22Rv1 (cell line): ENCODE results near the gene HAS3.

Source experiments
- H3K27ac ChIP-seq: fragments of 450-650 bp; 2 replicates; pipeline ENCODE4 v1.5.1; 2017
- CTCF ChIP-seq: fragments of 450-650 bp; IDR thresholded peaks from 2 replicates; pipeline ENCODE4 v1.5.1; 2017; ENCODE audit warnings: mild to moderate bottlenecking
- ZFX ChIP-seq: fragments of 450-650 bp; IDR thresholded peaks from 2 replicates; pipeline ENCODE4 v1.6.1; 2017; ENCODE audit warnings: antibody characterized with exemption, borderline replicate concordance

Gene HAS3

GRCh38 chr16:69108905-69109252, 3.4 kb downstream of the HAS3 start:
- TF ChIP-seq ZFX = no peak
- TF ChIP-seq CTCF = no peak
- H3K27ac ChIP-seq = 0 out of 2 replicates have a peak overlapping the region, but pooled peaks have one; percentile 17

DNA sequence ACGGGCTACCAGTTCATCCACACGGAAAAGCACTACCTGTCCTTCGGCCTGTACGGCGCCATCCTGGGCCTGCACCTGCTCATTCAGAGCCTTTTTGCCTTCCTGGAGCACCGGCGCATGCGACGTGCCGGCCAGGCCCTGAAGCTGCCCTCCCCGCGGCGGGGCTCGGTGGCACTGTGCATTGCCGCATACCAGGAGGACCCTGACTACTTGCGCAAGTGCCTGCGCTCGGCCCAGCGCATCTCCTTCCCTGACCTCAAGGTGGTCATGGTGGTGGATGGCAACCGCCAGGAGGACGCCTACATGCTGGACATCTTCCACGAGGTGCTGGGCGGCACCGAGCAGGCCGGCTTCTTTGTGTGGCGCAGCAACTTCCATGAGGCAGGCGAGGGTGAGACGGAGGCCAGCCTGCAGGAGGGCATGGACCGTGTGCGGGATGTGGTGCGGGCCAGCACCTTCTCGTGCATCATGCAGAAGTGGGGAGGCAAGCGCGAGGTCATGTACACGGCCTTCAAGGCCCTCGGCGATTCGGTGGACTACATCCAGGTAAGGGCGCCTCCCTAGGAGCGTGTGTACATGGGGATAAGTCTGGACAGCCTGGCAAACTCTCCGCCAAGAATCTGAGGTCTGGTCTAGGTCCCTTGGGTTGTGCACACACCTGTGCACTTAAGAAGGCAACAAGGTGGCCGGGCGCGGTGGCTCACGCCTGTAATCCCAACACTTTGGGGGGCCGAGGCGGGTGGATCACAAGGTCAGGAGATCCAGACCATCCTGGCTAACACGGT, 4.2 kb downstream of the HAS3 start:
- TF ChIP-seq ZFX (no peak), CTCF (no peak)

GRCh38 chr16:69110406-69110805, 5.0 kb downstream of the HAS3 start:
- TF ChIP-seq ZFX (no peak), CTCF (no peak)
- H3K27ac ChIP-seq = no peak overlapping the region

More for the DNA sequence above, 4.2 kb downstream of the HAS3 start:
- no peak overlapping the region for H3K27ac ChIP-seq

DNA sequence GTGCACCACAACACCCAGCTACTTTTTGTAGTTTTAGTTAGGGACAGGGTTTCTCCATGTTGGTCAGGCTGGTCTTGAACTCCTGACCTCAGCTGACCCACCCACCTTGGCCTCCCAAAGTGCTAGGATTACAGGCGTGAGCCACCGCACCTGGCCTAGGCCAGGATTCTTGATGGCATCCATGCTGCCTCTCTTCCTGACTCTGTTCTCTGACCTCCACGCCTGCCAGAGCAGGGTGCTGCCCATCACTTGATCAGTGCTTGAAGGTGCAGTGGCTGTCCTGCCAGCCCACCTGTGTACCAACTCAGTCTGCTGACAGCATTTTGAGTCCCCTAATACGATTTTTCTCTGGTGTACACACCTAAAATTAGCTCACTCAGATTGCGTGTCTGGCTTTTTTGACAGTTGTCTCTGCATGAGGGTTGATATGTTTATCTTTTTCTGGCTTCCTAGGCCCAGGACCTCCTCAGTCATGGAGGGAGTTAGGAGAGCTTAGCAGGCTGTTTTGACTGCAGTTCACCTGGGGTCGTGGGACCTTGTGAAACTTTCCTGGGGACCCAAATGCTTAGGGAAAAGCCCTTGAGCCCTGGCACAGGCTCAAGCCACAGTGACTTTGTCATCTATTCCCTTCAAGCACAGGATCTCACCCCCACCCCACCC, 5.9 kb downstream of the HAS3 start:
- TF ChIP-seq ZFX (no peak), CTCF (no peak)
- no peak overlapping the region for H3K27ac ChIP-seq

DNA sequence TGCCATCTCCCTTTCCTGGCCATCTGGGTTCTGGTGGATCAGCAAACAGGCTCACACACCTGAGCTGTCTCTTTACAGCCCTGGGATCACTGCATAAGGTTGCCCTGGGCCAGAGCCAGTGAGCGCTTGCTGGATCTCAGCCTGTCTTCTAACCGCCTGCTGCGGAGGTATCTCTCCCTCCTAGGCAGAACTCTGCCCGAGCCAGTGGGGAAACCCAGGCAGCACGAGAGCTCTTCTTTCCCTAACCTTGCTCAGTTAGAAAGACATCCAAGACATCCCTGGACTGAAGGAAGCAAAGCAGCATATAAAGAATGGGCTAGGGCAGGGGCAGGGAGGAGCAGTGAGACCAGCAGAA, 6.4 kb downstream of the HAS3 start:
- H3K27ac ChIP-seq = no peak overlapping the region
- TF ChIP-seq ZFX (no peak), CTCF (no peak)

- TF ChIP-seq ZFX (no peak), CTCF (peak; percentile 93)
- no peak overlapping the region for H3K27ac ChIP-seq
Observed at GRCh38 chr16:69112285-69113129, 7.1 kb downstream of the HAS3 start.

DNA sequence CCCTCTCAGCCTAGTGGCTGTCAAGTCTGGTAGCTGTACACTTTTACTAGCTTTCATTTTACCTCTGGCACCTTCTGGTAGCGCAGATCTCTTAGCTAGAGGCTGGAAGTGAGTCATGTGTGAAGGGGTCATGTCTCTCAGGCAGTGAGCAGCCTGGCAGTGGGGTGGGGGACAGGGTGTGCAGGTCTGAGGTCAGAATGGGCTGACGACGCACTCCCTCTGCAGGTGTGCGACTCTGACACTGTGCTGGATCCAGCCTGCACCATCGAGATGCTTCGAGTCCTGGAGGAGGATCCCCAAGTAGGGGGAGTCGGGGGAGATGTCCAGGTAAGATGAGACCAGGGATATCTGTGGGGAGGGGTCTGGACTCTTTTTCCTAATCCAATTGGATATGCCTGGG, 7.8 kb downstream of the HAS3 start:
- no peak overlapping the region for H3K27ac ChIP-seq
- TF ChIP-seq ZFX (no peak), CTCF (no peak)
